A549 (cell line): Measurements from ENCODE around the gene SCN5A. TPM values are rescaled to one million over a fixed set of nuclear protein-coding genes. Genes with fewer than 3 reads are reported as not detected.

Experiments used
- ATAC-seq, 2 experiments: fragments of 200-7000 bp in 1 of 2; fragments of >200 bp in 1 of 2; cut with Nextera tagmentation in 1 of 2; cut with Tn5 transposase in 1 of 2; 3 replicates each; pipeline versions ENCODE4 v1.8.0 to v1.9.1; 2018 to 2020; ENCODE audit warnings: mild to moderate bottlenecking in 1 of 2, moderate library complexity in 1 of 2
- CTCF ChIA-PET: fragments of 300-600 bp; sonication (Branson Sonifier 250); formaldehyde crosslinking; extraction: SDS; loops from one replicate; lab custom pipeline; 2021; ENCODE audit warnings: antibody characterized with exemption, inconsistent platforms; lab: Yijun Ruan, JAX
- POLR2A ChIA-PET: fragments of 350-600 bp; formaldehyde crosslinking; extraction: SDS; loops from one replicate; lab custom pipeline; 2021; ENCODE audit warnings: antibody characterized with exemption, inconsistent platforms; lab: Yijun Ruan, JAX
- DNase-seq, 2 experiments: peaks; one replicate each; pipeline versions ENCODE4 v3.0.0 to v3.0.0-alpha.2; 2011 to 2016; ENCODE audit warnings: low read depth in 1 of 2, low spot score in 1 of 2
- FAIRE-seq: peaks from 2 replicates; lab custom pipeline; 2011; peaks lifted over from hg19 to GRCh38; lab: Jason Lieb, UNC
- H3K27ac ChIP-seq, 2 experiments: fragments of >200 bp; sonication (Bioruptor Twin); formaldehyde crosslinking; 3 replicates each; pipeline ENCODE4 v1.5.1; 2016 to 2017
- H3K4me1 ChIP-seq: fragments of >200 bp; sonication (Bioruptor Twin); formaldehyde crosslinking; 3 replicates; pipeline ENCODE4 v1.6.1; 2016
- H3K4me2 ChIP-seq: fragments of >200 bp; sonication (Bioruptor Twin); formaldehyde crosslinking; 3 replicates; pipeline ENCODE4 v1.6.1; 2016
- H3K4me3 ChIP-seq: fragments of >200 bp; sonication (Bioruptor Twin); formaldehyde crosslinking; 3 replicates; pipeline ENCODE4 v1.5.1; 2016
- H3K9me3 ChIP-seq: fragments of >200 bp; sonication (Bioruptor Twin); formaldehyde crosslinking; 3 replicates; pipeline ENCODE4 v1.6.1; 2016
- BHLHE40 ChIP-seq: IDR thresholded peaks from 2 replicates; pipeline ENCODE4 v1.6.1; 2012; ENCODE audit warnings: low read depth, low read length, inconsistent platforms
- CEBPB ChIP-seq, 2 experiments: fragments of >200 bp in 1 of 2; sonication (Bioruptor Twin) in 1 of 2; formaldehyde crosslinking in 1 of 2; IDR thresholded peaks; 2 replicates each; pipeline ENCODE4 v1.6.1; 2012 to 2016
- CHD2 ChIP-seq: fragments of 150-350 bp; IDR thresholded peaks from 2 replicates; pipeline ENCODE4 v1.6.1; 2014; ENCODE audit warnings: low read length; ENCODE audit not compliant: partially characterized antibody
- CHD4 ChIP-seq: fragments of 200-600 bp; sonication (generic); IDR thresholded peaks from 2 replicates; pipeline ENCODE4 v1.6.1; 2016; ENCODE audit warnings: antibody characterized with exemption, mild to moderate bottlenecking, borderline replicate concordance
- CTCF ChIP-seq: fragments of >200 bp; sonication (Bioruptor Twin); formaldehyde crosslinking; IDR thresholded peaks from 3 replicates; pipeline ENCODE4 v1.5.1; 2016
- E2F6 ChIP-seq: IDR thresholded peaks from 2 replicates; pipeline ENCODE4 v1.6.1; 2012; ENCODE audit warnings: low read depth, borderline replicate concordance
- ELK1 ChIP-seq: fragments of 150-350 bp; IDR thresholded peaks from 2 replicates; pipeline ENCODE4 v1.6.1; 2014; ENCODE audit warnings: low read depth, mild to moderate bottlenecking, low read length
- EP300 ChIP-seq, 2 experiments: fragments of >200 bp; sonication (Bioruptor Twin); formaldehyde crosslinking; IDR thresholded peaks; 2 replicates in 1 of 2; 3 replicates in 1 of 2; pipeline ENCODE4 v1.6.1; 2016 to 2017
- FOSB ChIP-seq: fragments of 250-450 bp; sonication (Bioruptor Pico); IDR thresholded peaks from 2 replicates; pipeline ENCODE4 v1.5.0; 2020; ENCODE audit warnings: mild to moderate bottlenecking, moderate library complexity
- FOSL2 ChIP-seq, 2 experiments: fragments of 450-650 bp in 1 of 2; fragments of >200 bp in 1 of 2; sonication (Bioruptor Twin) in 1 of 2; formaldehyde crosslinking; IDR thresholded peaks; 2 replicates each; pipeline versions ENCODE4 v1.5.0 to v1.6.1; 2016 to 2020; ENCODE audit warnings: mild to moderate bottlenecking in 1 of 2, moderate library complexity in 1 of 2
- FOXS1 ChIP-seq: fragments of 250-450 bp; sonication (Bioruptor Pico); IDR thresholded peaks from 2 replicates; pipeline ENCODE4 v1.5.0; 2020; ENCODE audit warnings: mild to moderate bottlenecking, moderate library complexity
- GATA3 ChIP-seq: IDR thresholded peaks from 2 replicates; pipeline ENCODE4 v1.6.1; 2012; ENCODE audit warnings: borderline replicate concordance
- HEYL ChIP-seq: fragments of 250-450 bp; sonication (Bioruptor Pico); IDR thresholded peaks from 2 replicates; pipeline ENCODE4 v1.8.0; 2021; ENCODE audit warnings: mild to moderate bottlenecking, moderate library complexity
- HMGXB4 ChIP-seq: fragments of 250-450 bp; sonication (Bioruptor Pico); IDR thresholded peaks from 2 replicates; pipeline ENCODE4 v1.5.0; 2021; ENCODE audit warnings: mild to moderate bottlenecking, moderate library complexity, borderline replicate concordance
- HOXA7 ChIP-seq: fragments of 250-450 bp; sonication (Bioruptor Pico); IDR thresholded peaks from 2 replicates; pipeline ENCODE4 v1.5.0; 2020; ENCODE audit warnings: mild to moderate bottlenecking, moderate library complexity
- JUN ChIP-seq, 2 experiments: fragments of >200 bp; sonication (Bioruptor Twin); formaldehyde crosslinking; IDR thresholded peaks; 2 replicates in 1 of 2; 3 replicates in 1 of 2; pipeline ENCODE4 v1.6.1; 2016 to 2017
- KDM1A ChIP-seq: fragments of 200-600 bp; sonication (generic); IDR thresholded peaks from 2 replicates; pipeline ENCODE4 v1.6.1; 2016; ENCODE audit warnings: low read depth, mild to moderate bottlenecking
- MAFK ChIP-seq: fragments of 450-650 bp; IDR thresholded peaks from 2 replicates; pipeline ENCODE4 v1.6.1; 2014; ENCODE audit not compliant: partially characterized antibody
- MAX ChIP-seq: IDR thresholded peaks from 2 replicates; pipeline ENCODE4 v1.6.1; 2012
- NFE2L2 ChIP-seq: fragments of 150-350 bp; conservative IDR thresholded peaks from 2 replicates; pipeline ENCODE4 v1.6.1; 2014; ENCODE audit warnings: low read length
- NR3C1 ChIP-seq: fragments of >200 bp; sonication (Bioruptor Twin); formaldehyde crosslinking; IDR thresholded peaks from 3 replicates; pipeline ENCODE4 v1.6.1; 2017
- POLR2AphosphoS2 ChIP-seq: conservative IDR thresholded peaks from 2 replicates; pipeline ENCODE4 v1.6.1; 2012; ENCODE audit warnings: low read length, improper control_type of control experiment, inconsistent platforms
- RAD21 ChIP-seq, 2 experiments: fragments of >200 bp in 1 of 2; sonication (Bioruptor Twin) in 1 of 2; formaldehyde crosslinking in 1 of 2; IDR thresholded peaks in 1 of 2; conservative IDR thresholded peaks in 1 of 2; 2 replicates in 1 of 2; 3 replicates in 1 of 2; pipeline ENCODE4 v1.6.1; 2012 to 2018; ENCODE audit warnings: inconsistent platforms in 1 of 2
- RFX5 ChIP-seq: fragments of 450-650 bp; IDR thresholded peaks from 2 replicates; pipeline ENCODE4 v1.7.1; 2014; ENCODE audit warnings: antibody characterized with exemption, mild to moderate bottlenecking, moderate library complexity
- SREBF2 ChIP-seq: fragments of 450-650 bp; IDR thresholded peaks from 2 replicates; pipeline ENCODE4 v1.6.1; 2014; ENCODE audit warnings: mild to moderate bottlenecking, moderate library complexity
- TFCP2L1 ChIP-seq: fragments of 250-450 bp; sonication (Bioruptor Pico); IDR thresholded peaks from 2 replicates; pipeline ENCODE4 v1.5.0; 2021; ENCODE audit warnings: mild to moderate bottlenecking
- ZC3H11A ChIP-seq: fragments of 450-650 bp; IDR thresholded peaks from 2 replicates; pipeline ENCODE4 v1.6.1; 2014; ENCODE audit warnings: antibody characterized with exemption, mild to moderate bottlenecking
- ZNF302 ChIP-seq: fragments of 250-450 bp; sonication (Bioruptor Pico); IDR thresholded peaks from 2 replicates; pipeline ENCODE4 v1.9.0; 2021; ENCODE audit warnings: inconsistent platforms, mild to moderate bottlenecking, moderate library complexity
- WGBS: methylation state at CpG from one replicate; pipeline ENCODE4 v1.1.6; 2017; ENCODE audit errors: missing lambda C conversion rate; 5-methylcytosine and 5-hydroxymethylcytosine counted together
- polyA plus RNA-seq, 4 experiments: library from polyadenylated mRNA; depleted of rRNA in 3 of 4; stranded (reverse); fragments of >200 nt; fragmentation: RNase III in 1 of 4; extraction: RNeasy Plus Mini Kit Qiagen cat#74134 plus additional on column Dnase treatment in 1 of 4; gene quantifications; 2 replicates in 3 of 4; 3 replicates in 1 of 4; pipeline ENCODE4 v1.2.3, GENCODE V29; 2011 to 2017

The SCN5A gene
- polyA plus RNA-seq, 2 of the 4 experiments (the other 2 are of a cell fraction), result 0.09 to 0.19 TPM

- TF ChIP-seq ZNF302 (CRISPR knock-in tag), result no peak
- TF ChIP-seq, all 56 proteins: peak for 0
Measured at GRCh38 chr3:38698061-38698460, 48.6 kb upstream of the SCN5A start (continued).

- Histone ChIP-seq H3K9me3 (no peaks in the 10 kb centered on the region), H3K4me2 (no peak overlapping the region), H3K4me3 (no peak overlapping the region), H3K4me1 (no peaks in the 10 kb centered on the region), H3K27ac (no peak overlapping the region)
- TF ChIP-seq CEBPB (IDR thresholded peaks at IDR 0.05), result no peak
- no peak for TF ChIP-seq NFE2L2
- no peak for TF ChIP-seq MAX
- no peak for TF ChIP-seq BHLHE40
- no peak for FAIRE-seq
- ChIA-PET POLR2A (no interaction called here), CTCF (no interaction called here)
- ATAC-seq, result no peak
- 6% methylated on average over 2 of the region's 2 CpGs for WGBS
- no peak for DNase-seq
Measured at GRCh38 chr3:38696034-38696433, 46.5 kb upstream of the SCN5A start.

GRCh38 chr3:38690185-38690584 lies 40.7 kb upstream of the SCN5A start:
- Histone ChIP-seq H3K27ac (no peak overlapping the region), H3K9me3 (no peaks in the 10 kb centered on the region), H3K4me2 (no peak overlapping the region), H3K4me1 (no peaks in the 10 kb centered on the region), H3K4me3 (no peak overlapping the region)
- ATAC-seq (no peak), DNase-seq (no peak), FAIRE-seq (no peak)
- ChIA-PET POLR2A (no interaction called here), CTCF (interaction anchor here (1.0 to 1.9 kb wide), 4 partner anchors 44 to 310 kb away, joined by 3 to 5 read pairs (median 4); no protein-coding TSS in a partner anchor)
- 49% methylated on average over 2 of the region's 2 CpGs for WGBS
- TF ChIP-seq ELK1 (no peak), MAFK (no peak), FOXS1 (no peak), HOXA7 (CRISPR knock-in tag) (no peak), KDM1A (no peak), GATA3 (no peak), TFCP2L1 (CRISPR knock-in tag) (no peak), ZC3H11A (no peak), EP300 (IDR thresholded peaks at IDR 0.05) (no peak), CEBPB (IDR thresholded peaks at IDR 0.05) (no peak), RAD21 (conservative IDR thresholded peaks at IDR 0.05 in 1 of 2, IDR thresholded peaks at IDR 0.05 in 1 of 2) (no peak), SREBF2 (no peak), CHD2 (no peak), NR3C1 (no peak), RFX5 (no peak)

GRCh38 chr3:38689774-38690173 lies 40.3 kb upstream of the SCN5A start:
- 34% methylated on average over 3 of the region's 3 CpGs for WGBS
- FAIRE-seq, result no peak
- POLR2A ChIA-PET, result no interaction called here

More at GRCh38 chr3:38689774-38690173, 40.3 kb upstream of the SCN5A start:
- DNase-seq, result no peak
- CTCF ChIA-PET, result interaction anchor here (1.0 to 1.9 kb wide), 4 partner anchors 44 to 310 kb away, joined by 3 to 5 read pairs (median 4); no protein-coding TSS in a partner anchor
- TF ChIP-seq HMGXB4 (CRISPR knock-in tag), result no peak
- TF ChIP-seq EP300 (IDR thresholded peaks at IDR 0.05), result no peak
- no peak for TF ChIP-seq FOSL2 (IDR thresholded peaks at IDR 0.05)
- TF ChIP-seq FOSL2 (CRISPR knock-in tag; IDR thresholded peaks at IDR 0.05), result no peak
- TF ChIP-seq CTCF, result no peak
- TF ChIP-seq CHD4, result no peak
- no peak for TF ChIP-seq FOSB (CRISPR knock-in tag)
- TF ChIP-seq HEYL (CRISPR knock-in tag), result no peak
- TF ChIP-seq JUN (IDR thresholded peaks at IDR 0.05), result no peak
- TF ChIP-seq POLR2AphosphoS2, result no peak
- TF ChIP-seq E2F6, result no peak
- TF ChIP-seq FOXS1, result no peak
- H3K4me2 ChIP-seq, result no peak overlapping the region
- no peak overlapping the region for H3K27ac ChIP-seq
- no peak overlapping the region for H3K4me3 ChIP-seq
- H3K4me1 ChIP-seq, result no peaks in the 10 kb centered on the region
- no peaks in the 10 kb centered on the region for H3K9me3 ChIP-seq
- ATAC-seq, result no peak
